OCI-LY1 (cell line): ENCODE results near the gene DNAH8.

Experiments
- H2AFZ ChIP-seq: fragments of 200-600 bp; sonication (generic), shearing (Covaris generic); 2 replicates; pipeline ENCODE4 v1.6.0; 2014; ENCODE audit warnings: antibody characterized with exemption, mild to moderate bottlenecking, low read length
- H3F3A ChIP-seq: fragments of 200-600 bp; sonication (generic), shearing (Covaris generic); 2 replicates; pipeline ENCODE4 v1.6.0; 2014; ENCODE audit warnings: mild to moderate bottlenecking, antibody characterized with exemption, low read length, moderate library complexity; ENCODE audit not compliant: insufficient read depth
- H3K27ac ChIP-seq: fragments of 200-600 bp; sonication (generic); 2 replicates; pipeline ENCODE4 v1.5.1; 2014; ENCODE audit warnings: low read length, mixed run types, mild to moderate bottlenecking, low read depth; ENCODE audit not compliant: poor library complexity, severe bottlenecking
- H3K27me3 ChIP-seq: fragments of 200-600 bp; sonication (generic); 2 replicates; pipeline ENCODE4 v1.6.0; 2014; ENCODE audit warnings: antibody characterized with exemption, mild to moderate bottlenecking, low read length, moderate library complexity; ENCODE audit not compliant: insufficient read depth
- H3K36me3 ChIP-seq: fragments of 200-600 bp; sonication (generic); 2 replicates; pipeline ENCODE4 v1.6.1; 2014; ENCODE audit warnings: mild to moderate bottlenecking, antibody characterized with exemption, low read length, moderate library complexity, mixed read lengths; ENCODE audit not compliant: insufficient read depth
- H3K4me1 ChIP-seq: fragments of 200-600 bp; sonication (generic); 2 replicates; pipeline ENCODE4 v1.5.1; 2014; ENCODE audit warnings: mild to moderate bottlenecking, low read length, moderate library complexity; ENCODE audit not compliant: insufficient read depth, severe bottlenecking
- H3K4me2 ChIP-seq: fragments of 200-600 bp; sonication (generic), shearing (Covaris generic); 2 replicates; pipeline ENCODE4 v1.6.1; 2014; ENCODE audit warnings: low read length
- H3K4me3 ChIP-seq: fragments of 200-600 bp; sonication (generic); 2 replicates; pipeline ENCODE4 v1.5.1; 2014; ENCODE audit warnings: low read length, low read depth, mild to moderate bottlenecking, mixed read lengths; ENCODE audit not compliant: poor library complexity, severe bottlenecking
- H3K79me2 ChIP-seq: fragments of 200-600 bp; shearing (Covaris generic); 2 replicates; pipeline ENCODE4 v1.6.1; 2016; ENCODE audit warnings: mixed run types, low read length, mixed read lengths; ENCODE audit not compliant: insufficient read depth
- H3K9ac ChIP-seq: fragments of 200-600 bp; sonication (generic), shearing (Covaris generic); 2 replicates; pipeline ENCODE4 v1.6.1; 2014; ENCODE audit warnings: mild to moderate bottlenecking, low read length, mixed read lengths
- H3K9me2 ChIP-seq: fragments of 200-600 bp; sonication (generic), shearing (Covaris generic); 2 replicates; pipeline ENCODE4 v1.6.1; 2014; ENCODE audit warnings: low read depth, mild to moderate bottlenecking, low read length, mixed read lengths
- H3K9me3 ChIP-seq: fragments of 200-600 bp; shearing (Covaris generic); 2 replicates; pipeline ENCODE4 v1.6.1; 2014; ENCODE audit warnings: low read length, mixed read lengths
- H4K20me1 ChIP-seq: fragments of 200-600 bp; sonication (generic), shearing (Covaris generic); 2 replicates; pipeline ENCODE4 v1.6.0; 2016; ENCODE audit warnings: mild to moderate bottlenecking, low read length; ENCODE audit not compliant: insufficient read depth
- EZH2 ChIP-seq: fragments of 200-600 bp; sonication (generic), shearing (Covaris generic); IDR thresholded peaks from 2 replicates; pipeline ENCODE4 v1.8.0; 2017; ENCODE audit warnings: borderline replicate concordance, mixed run types, mild to moderate bottlenecking, antibody characterized with exemption, low read length, moderate library complexity, mixed read lengths
- TF ChIP-seq, protein P1 (sequence below): fragments of 200-600 bp; sonication (generic), shearing (Covaris generic); IDR thresholded peaks from 2 replicates; pipeline ENCODE4 v1.5.1; 2017; ENCODE audit warnings: mild to moderate bottlenecking, antibody characterized with exemption, low read length, moderate library complexity, mixed read lengths

DNAH8 gene

DNA sequence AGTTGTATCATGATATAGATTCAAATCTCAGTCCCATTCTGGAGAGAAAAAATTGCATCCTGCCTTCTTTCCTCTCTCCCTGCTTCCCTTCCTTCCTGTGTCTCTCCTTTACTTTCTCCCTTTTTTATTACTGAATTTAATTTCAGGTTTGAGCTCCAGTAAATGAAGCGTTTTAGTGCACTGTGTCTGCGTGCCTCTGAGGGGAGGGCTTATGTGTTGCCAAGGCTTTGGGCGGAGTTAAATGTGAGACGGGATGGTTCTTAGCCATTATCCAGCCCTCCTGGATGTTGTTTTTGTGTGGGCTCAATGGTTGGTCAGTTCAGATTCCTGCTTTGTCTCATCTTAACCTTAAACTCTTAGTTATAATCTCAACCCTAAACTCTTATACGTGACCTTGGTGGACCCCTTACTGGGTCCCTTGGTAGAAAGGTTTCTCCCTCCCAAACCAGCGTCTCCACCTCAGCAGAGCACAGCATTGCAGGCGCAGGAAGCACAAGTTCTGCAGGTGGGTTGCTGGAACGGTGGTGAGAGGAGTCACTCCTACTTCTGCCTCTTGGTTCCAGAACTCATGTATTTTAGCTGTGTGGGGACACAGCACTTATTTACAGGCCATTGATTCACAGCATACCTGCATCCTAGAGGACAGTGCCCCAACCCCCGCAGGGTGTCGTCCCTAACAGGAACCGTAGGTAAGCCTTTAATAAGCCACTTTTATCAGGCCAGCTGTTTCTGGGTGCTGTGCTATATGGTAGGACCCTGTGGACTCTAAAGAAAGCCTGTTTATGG is 68.5 kb downstream of the DNAH8 start:
- H3F3A ChIP-seq: no peaks in the 10 kb centered on the region
- TF ChIP-seq EZH2: no peak
- TF ChIP-seq, protein P1, sequence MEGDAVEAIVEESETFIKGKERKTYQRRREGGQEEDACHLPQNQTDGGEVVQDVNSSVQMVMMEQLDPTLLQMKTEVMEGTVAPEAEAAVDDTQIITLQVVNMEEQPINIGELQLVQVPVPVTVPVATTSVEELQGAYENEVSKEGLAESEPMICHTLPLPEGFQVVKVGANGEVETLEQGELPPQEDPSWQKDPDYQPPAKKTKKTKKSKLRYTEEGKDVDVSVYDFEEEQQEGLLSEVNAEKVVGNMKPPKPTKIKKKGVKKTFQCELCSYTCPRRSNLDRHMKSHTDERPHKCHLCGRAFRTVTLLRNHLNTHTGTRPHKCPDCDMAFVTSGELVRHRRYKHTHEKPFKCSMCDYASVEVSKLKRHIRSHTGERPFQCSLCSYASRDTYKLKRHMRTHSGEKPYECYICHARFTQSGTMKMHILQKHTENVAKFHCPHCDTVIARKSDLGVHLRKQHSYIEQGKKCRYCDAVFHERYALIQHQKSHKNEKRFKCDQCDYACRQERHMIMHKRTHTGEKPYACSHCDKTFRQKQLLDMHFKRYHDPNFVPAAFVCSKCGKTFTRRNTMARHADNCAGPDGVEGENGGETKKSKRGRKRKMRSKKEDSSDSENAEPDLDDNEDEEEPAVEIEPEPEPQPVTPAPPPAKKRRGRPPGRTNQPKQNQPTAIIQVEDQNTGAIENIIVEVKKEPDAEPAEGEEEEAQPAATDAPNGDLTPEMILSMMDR: no peak
- H3K4me3 ChIP-seq: no peak overlapping the region
- no peaks in the 10 kb centered on the region for H4K20me1 ChIP-seq
- no peaks in the 10 kb centered on the region for H3K79me2 ChIP-seq
- no peak overlapping the region; the same call in 1 of the 2 replicates for H3K4me2 ChIP-seq
- H2AFZ ChIP-seq: no peak overlapping the region
- no peaks in the 10 kb centered on the region for H3K36me3 ChIP-seq
- no peaks in the 10 kb centered on the region for H3K9me3 ChIP-seq
- peaks cover 7% of the 10 kb centered on the region; the same call in 1 of the 2 replicates for H3K27me3 ChIP-seq
- H3K4me1 ChIP-seq: peaks cover 12% of the 10 kb centered on the region
- H3K27ac ChIP-seq: peak overlapping the region; percentile 21
- H3K9me2 ChIP-seq: no peaks in the 10 kb centered on the region
- no peak overlapping the region for H3K9ac ChIP-seq

DNA sequence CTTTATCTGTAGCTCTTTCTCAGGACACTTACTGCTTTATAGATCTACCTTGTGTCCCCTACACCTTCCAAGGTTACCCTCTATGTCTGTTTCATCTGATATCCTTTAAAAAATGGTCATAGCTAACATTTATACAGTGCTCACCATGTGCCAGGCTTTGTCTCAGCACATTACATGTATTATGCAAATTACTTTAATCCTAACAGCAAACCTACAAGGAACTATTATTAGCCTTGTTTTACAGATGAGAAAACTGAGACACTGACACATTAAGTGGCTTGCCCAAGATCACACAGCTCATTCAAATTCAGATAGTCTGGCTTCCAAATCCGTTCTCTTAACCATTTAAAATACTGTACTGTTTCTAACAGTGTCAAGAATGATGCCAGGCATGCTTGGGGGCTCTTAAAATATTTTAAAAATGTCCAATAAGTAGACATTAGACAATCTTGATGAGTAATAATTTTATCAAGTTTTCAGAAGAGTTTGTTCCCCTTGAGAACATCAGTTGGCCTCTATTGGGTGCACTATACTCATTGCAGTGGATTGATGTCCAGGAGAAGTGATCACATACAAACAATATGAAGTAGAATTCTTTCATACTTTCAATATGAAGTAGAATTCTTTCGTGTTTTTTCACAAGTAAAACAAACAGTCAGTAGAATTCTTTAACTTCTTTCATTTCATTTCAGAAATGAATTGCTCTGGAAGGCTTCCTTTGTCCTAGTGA is 69.6 kb downstream of the DNAH8 start:
- Histone ChIP-seq H3K36me3 (no peaks in the 10 kb centered on the region), H3K9ac (no peak overlapping the region), H3K9me2 (no peaks in the 10 kb centered on the region), H3K9me3 (no peaks in the 10 kb centered on the region), H3K27ac (peak overlapping the region; percentile 21), H3K27me3 (peaks cover 4% of the 10 kb centered on the region; the same call in 1 of the 2 replicates), H2AFZ (no peak overlapping the region), H3K4me2 (peak overlapping the region; percentile 27; the same call in 1 of the 2 replicates), H3F3A (no peaks in the 10 kb centered on the region), H3K4me1 (peaks cover 12% of the 10 kb centered on the region), H3K79me2 (no peaks in the 10 kb centered on the region), H3K4me3 (no peak overlapping the region), H4K20me1 (no peaks in the 10 kb centered on the region)
- no peak for TF ChIP-seq EZH2
- TF ChIP-seq, protein P1: no peak

DNA sequence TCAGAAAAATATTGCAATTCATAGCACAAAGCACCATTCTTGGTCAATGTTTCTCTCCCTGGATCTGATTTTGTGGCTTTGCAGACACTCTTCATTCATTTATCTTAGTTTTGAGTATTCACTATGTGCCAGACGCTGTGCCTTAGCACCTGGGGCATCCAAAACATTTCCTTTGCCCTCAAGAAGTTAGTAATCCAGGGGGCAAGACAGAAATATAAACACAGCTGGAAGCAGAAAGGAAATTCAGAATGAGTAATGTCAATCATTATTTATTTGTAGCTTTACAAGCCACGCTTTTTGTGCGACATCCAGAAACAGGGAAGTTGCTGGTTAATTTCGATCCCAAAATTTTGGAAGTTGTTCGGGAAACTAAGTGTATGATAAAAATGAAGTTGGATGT is 71.4 kb downstream of the DNAH8 start:
- Histone ChIP-seq H3K9ac (no peak overlapping the region), H3K4me1 (peaks cover 12% of the 10 kb centered on the region)

More for the DNA sequence above, 71.4 kb downstream of the DNAH8 start:
- no peak for TF ChIP-seq EZH2
- TF ChIP-seq, protein P1: no peak
- no peaks in the 10 kb centered on the region for H3K9me2 ChIP-seq
- no peaks in the 10 kb centered on the region for H3K36me3 ChIP-seq
- H3K9me3 ChIP-seq: no peaks in the 10 kb centered on the region
- H3K27me3 ChIP-seq: no peaks in the 10 kb centered on the region
- no peaks in the 10 kb centered on the region for H3F3A ChIP-seq
- no peaks in the 10 kb centered on the region for H4K20me1 ChIP-seq
- H3K27ac ChIP-seq: no peak overlapping the region
- no peak overlapping the region for H3K4me2 ChIP-seq
- H2AFZ ChIP-seq: no peak overlapping the region
- H3K4me3 ChIP-seq: no peak overlapping the region
- no peaks in the 10 kb centered on the region for H3K79me2 ChIP-seq
